HG03442 (cell line): ENCODE data around the gene EIF3B.
"Not testable (repeated sequence)": the region's sequence is repeated elsewhere in the genome, so short reads cannot be mapped to it uniquely, and the experiment has no call there.

Experiments
- ATAC-seq: cut with Tn5 transposase; IDR thresholded peaks from one replicate; pipeline ENCODE4 v1.9.1; 2021; ENCODE audit warnings: mild to moderate bottlenecking, moderate library complexity; ENCODE audit not compliant: unreplicated experiment

The EIF3B gene

DNA sequence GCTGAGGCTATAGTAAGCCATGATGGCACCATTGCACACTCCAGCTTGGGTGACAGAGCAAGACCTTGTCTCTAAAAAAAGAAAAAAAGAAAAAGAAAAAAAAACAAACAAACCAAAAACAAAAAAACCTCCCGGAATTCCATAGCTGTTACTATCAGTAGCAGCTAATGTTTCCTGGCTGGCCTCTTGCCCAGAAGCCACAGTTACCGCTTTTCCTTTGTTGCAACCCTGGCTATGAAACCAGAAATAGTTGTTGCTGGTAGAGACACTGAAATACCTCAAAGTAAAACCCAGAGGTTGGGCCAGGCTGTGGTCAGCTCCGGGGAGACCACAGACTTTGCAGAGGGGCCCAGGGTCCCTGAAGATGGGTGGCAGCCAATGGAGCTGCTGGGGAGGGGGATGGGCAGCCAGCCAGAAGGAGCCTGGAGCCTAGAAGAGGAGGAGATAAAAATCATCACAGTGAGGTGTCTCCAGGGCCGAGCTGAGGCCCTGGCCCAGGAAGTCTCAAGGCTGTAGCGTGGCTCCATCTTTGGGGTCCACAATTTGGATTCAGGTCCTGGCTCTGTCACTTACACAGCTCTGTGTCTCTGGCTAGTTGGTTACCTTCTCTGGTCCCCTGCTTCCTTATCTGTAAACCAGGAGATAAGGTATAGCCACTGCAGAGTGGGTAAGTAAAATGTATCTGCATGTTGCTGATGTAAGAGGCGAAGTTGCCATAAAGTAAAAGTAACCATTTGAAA lies 45.4 kb downstream of the EIF3B start:
- no peak for ATAC-seq

DNA sequence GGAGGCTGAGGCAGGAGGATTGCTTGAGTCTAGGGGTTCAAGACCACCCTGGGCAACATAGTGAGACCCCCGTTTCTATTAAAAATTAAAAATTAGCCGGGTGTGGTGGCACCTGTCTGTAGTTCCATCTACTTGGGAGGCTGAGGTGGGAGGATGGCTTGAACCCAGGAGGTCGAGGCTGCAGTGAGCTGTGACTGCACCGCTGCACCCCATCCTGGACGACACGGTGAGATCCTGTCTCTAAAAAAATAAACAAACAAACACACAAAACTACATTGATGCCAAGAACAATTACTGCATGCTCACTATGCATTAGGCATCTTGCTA lies 48.0 kb downstream of the EIF3B start:
- no peak for ATAC-seq

- peak; percentile 39 for ATAC-seq
Measured at GRCh38 chr7:2403014-2403717, 48.5 kb downstream of the EIF3B start, which contains the start of gene CHST12. Gene CHST12, plus strand, starts transcription at chr7:2403611. Its CDS starts 29,029 bp downstream, at chr7:2432640.

- ATAC-seq: peak; percentile 2
Measured at GRCh38 chr7:2403718-2404648, 49.4 kb downstream of the EIF3B start.

DNA sequence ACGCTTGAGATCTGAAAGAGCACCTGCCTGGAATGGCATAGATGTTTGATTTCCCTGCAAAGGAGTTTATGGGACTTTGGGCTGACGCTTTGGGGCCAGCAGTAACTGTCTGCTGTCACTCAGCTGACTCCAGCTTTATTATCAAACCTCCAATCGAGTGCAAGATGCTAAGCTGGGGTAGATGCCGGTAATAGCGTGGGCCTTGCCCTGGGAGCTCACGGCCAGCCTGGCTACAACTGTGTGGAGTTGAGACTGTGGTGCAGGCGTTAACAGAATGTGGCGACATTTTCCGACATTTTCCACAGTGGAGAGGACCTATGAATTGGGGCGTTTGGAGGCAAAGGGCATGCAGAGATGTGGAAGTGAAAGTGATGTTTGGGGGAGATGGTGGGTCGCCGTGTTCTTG lies 50.1 kb downstream of the EIF3B start:
- ATAC-seq: no peak

- ATAC-seq: no peak
Measured at GRCh38 chr7:2405201-2405600, 50.6 kb downstream of the EIF3B start.

DNA sequence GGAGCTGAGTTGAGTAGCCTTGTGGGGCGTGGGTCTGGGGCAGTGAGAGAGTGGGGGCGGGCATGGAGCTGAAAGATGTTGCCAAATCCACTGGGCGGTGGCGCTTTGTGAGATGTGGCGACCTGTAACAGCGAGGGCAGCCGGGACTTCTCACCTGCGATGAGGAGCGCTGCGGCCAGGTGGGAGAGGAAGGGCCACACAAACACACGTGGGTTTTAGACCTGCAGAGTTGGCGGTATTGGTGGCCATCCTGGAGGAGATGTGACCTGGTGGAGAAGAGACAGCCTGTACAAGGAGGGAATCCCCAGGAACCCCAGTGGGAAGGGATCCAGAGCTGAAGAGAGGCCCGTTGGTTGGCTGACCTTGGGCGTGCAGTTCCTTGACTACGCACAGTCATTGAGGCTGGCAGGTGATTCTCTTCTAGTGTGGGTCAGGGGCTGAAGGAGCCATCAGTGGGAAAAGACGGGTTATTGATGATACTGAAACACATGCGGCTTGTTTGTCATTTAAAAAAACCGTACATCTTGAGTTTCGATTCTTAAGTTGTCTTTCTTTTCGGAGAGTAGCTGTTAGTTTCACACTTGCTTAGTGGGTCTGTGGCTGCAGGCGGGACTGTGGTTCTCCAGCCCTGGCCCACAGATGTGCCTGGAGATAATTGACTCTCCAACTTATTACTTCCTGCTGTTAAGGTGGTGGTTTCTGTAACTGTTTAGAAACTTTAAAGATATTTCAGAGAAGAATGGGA lies 51.1 kb downstream of the EIF3B start:
- ATAC-seq: peak; percentile 41

DNA sequence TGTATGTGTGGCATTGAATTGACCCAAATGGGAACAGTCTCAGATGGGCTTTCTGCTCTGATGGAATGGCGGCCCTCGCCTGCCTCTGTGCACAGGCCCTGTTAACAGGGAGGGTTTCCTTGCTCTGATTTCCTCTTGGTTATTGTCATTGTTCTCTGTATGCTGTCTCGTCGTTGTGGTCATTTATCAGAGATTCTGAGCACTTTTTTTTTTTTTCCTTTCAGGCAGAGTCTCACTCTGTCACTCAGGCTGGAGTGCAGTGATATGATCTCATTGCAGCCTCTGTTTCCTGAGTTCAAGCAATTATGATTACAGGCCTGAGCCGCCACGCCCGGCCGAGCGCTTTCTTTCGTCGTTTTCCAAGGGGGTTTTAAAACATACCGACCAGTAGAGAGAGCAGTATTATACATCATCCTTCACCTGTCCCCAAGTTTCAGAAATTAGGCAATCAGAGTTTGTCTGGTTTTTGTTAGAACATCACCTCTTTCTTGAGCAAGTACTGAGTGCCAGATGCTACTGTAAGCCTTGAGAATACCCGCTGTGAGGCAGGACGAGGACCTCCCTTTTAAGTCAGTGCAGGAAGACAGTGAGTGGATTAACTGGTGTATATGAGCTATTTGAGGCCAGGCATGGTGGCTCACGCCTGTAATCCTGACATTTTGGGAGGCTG lies 55.3 kb downstream of the EIF3B start:
- ATAC-seq: no peak

DNA sequence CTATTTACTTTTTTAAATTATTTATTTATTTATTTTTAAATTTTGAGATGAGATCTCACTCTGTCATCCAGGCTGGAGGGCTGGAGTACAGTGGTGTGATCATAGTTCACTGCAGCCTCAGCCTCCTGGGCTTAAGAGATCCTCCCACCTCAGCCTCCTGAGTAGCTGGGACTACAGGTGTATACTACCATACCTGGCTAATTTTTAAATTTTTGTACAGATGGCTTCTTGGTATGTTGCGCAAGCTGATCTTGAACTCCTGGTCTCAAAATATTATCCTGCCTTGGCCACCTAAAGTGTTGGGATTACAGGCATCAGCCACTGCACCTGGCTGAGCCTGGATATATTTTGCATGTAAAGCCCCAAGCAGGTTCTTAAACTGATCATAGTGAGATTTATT lies 56.4 kb downstream of the EIF3B start:
- no peak for ATAC-seq

DNA sequence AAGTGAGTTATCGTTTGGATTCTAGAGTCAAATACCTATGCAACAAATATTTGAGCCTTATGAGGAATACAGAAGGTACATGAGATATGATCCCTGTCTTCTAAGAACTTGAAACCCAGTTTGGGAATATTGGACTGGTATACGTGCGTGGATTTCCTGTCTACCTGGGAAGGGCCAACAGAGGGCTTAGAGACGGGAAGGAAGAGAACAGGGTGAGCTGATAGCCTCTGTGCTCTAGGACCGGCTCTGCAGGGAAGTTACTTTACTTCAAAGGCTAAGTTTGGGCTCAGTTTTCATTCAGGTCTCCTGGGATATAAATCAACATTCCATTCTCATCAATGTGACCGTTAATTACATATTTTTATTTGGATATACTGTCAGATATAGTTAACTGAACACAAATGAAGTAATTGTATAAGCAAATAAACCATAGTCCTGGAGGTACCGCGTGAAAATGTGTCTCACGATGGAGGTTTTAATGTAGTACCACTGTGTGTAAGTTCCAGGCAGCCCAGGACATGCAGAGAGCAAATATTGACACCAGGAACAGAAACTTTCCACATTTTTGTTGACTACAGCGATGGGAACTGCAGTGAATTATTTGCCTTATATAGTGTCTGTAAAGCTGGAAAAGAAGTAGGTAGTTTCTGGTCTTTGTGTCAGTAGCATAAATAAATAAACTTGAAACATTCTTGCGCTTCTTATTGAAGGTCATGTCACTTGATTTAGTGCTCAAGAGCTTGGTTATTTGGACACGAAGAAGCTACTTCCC lies 57.4 kb downstream of the EIF3B start:
- ATAC-seq: no peak

DNA sequence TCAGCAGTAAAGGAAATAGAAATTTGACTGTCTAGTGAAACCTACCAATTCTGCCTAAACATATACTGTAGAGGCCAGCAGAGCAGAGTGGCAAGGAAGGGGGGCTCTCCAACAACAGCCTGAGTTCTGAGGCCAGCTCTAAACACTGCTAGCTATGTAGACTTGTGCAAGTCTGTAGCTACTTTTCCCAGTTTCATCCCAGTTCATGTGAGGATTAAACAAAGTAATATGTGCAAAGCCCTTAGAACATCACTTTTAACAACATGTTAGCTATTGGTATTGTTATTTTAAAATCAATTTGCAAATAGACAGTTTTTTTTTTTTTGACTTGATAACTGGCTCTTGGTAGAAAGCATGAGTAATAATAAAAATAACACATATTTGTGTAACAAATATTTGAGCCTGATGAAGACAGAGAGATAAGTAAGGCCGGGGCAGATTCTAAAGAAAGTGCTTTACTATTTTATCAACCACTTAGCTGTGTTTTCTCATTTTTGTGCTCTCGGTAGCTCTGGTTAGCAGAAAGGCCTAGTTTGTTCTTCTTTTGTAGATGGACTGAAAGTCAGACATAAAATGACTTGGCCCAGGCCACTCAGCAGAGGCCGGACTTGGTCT lies 58.1 kb downstream of the EIF3B start:
- no peak for ATAC-seq

- ATAC-seq: no peak
Measured at GRCh38 chr7:2416063-2416462, 61.4 kb downstream of the EIF3B start.

DNA sequence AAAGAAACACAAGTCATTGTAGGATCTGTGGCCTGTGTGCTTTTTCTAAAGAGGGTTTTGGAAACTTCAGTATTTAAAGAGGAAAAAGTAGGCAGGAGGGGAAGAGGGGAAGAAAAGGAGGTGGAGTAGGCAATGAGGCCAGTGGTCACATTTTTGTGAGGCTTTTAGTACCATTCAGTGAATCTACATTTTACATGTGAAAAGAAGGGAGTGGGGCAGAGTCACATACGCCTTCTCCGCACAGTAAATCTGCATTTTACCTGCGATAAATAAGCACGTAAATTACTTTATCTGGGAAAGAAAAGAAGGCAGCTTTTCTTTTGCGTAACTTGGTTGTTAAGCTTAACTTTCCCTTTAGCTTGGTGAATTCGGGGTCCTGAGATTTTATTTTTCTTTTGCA lies 62.0 kb downstream of the EIF3B start:
- ATAC-seq: no peak

DNA sequence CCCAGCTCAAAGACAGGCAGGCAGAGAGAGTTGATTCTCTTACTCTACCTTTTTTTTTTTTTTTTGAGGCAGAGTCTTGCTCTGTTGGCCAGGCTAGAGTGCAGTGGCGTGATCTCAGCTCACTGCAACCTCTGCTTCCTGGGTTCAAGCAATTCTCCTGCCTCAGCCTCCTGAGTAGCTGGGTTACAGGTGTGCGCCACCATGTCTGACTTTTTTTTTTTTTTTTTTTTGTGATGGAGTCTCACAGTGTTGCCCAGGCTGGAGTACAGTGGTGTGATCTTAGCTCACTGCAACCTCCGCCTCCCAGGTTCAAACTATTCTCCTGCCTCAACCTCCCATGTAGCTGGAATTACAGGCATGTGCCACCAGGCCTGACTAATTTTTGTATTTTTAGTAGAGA lies 62.6 kb downstream of the EIF3B start:
- not testable (repeated sequence) for ATAC-seq

- no peak for ATAC-seq
Measured at GRCh38 chr7:2417981-2418481, 63.4 kb downstream of the EIF3B start.

GRCh38 chr7:2420216-2420933 lies 65.7 kb downstream of the EIF3B start:
- ATAC-seq: no peak

- no peak for ATAC-seq
Measured at GRCh38 chr7:2421943-2422310, 67.3 kb downstream of the EIF3B start.

GRCh38 chr7:2425749-2426148 lies 71.1 kb downstream of the EIF3B start:
- ATAC-seq: no peak
